CMK (cell line): ENCODE results near the gene PCDHGA1.

ENCODE experiments used
- DNase-seq: peaks from one replicate; pipeline ENCODE4 v3.0.0-alpha.2; 2010; ENCODE audit warnings: low read depth

Gene PCDHGA1

DNA sequence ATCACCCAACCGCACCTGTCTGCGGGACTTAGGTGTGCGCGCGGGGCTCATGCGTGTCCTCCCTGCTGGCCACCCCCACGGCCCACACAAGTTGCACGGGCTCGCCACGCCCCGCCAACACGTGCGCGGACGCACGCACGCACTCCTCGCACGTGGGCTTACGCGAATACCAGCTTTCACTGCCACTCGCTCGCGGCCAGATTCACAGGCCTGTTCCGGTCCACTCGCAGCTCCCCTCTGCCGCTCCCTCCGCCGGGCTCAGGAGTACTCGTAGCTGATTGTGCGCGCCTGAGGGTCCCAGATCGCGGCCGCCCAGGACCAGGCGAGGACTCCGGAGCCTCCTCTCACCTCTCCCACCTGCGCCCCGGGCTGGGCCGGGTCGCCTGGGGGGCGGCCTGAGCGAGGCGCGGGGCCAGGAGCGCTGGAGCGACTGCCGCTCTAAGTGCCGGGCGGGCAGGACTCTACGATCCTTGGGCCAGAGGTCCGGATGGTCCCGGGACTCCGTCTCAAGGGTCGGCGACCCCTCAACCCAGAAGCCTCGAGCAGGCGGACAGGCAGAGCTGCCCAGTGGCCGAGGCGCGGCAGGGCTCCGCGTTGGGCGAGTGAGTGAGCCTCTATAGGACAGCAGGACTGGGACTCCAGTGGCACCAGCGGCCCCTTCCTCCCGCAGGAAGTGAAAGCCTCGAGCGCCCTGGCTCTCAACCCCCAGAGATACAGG, 162.0 kb downstream of the PCDHGA1 start:
- no peak for DNase-seq

DNA sequence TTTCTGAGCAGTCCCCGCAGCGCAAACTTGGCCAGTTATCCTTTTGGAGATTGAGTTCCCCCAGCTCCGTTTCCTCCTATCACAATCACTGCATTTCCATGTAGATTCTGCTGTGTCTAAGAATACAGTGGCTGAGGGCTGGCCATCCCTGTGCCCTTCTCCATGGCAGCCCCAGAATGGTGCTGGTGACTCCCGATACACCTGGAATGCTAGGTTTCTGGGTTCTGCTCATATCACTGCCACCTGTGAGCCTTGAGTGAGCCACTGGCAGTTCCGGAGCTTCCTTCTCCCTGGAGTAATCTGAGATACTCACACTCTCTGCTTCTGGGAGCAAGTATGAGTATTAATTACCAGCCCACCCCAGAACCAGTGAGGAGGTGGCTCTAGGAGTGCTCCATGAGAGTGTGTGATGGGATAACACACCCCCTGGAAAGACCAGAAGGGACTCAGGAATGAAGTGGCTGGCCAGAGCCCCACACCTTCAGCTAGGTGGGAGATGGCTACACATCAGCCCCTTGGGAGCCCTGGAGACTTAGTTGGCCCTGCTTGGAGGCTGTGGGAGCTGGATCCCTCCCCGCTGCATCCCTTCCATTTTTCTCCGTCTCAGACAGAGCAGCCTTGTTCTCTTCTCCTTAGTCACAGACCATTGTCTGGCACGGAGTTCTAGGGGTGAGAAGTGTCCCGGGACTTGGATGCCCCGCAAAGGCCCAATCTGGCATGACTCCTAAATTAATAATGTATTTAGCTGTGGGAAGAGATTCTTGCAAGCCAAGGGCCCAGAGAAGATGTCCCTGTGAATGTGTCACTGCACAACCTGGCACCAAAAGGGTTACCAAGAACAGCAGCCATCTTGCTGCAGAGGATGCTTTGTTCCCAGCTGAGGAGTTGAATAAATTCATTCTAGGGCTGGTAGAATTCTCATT, 163.4 kb downstream of the PCDHGA1 start:
- no peak for DNase-seq

DNA sequence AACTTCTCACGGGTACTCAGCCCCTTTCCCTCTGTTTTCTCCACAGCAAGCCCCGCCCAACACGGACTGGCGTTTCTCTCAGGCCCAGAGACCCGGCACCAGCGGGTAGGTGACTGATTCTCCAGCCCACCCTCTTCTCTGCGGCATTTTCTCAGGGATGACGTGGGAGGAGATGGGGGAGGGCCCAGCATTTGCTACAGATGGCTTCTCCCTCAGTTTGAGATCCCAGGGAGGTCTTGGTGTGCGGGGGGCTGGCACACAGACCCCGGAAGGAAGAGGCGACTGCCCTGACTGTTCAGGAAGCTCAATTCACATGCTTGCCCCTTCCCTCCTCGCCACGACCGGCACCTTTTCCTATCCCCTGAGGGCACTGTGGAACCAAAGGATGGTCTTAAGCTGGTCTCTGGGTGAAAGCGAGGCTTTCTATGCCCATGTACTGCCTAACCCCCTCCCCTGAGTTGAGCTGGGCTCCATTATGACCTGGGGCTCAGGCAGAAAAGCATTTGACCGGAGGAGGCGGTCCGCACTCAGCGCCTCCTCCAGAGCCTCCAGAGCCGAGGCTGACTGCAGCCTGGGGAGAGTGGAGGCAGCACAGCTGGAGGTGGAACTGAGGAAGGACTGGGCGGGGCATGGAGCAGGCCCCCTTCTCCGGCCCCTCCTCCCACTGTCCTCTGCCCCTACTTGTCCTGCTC, 164.6 kb downstream of the PCDHGA1 start:
- DNase-seq: no peak

DNA sequence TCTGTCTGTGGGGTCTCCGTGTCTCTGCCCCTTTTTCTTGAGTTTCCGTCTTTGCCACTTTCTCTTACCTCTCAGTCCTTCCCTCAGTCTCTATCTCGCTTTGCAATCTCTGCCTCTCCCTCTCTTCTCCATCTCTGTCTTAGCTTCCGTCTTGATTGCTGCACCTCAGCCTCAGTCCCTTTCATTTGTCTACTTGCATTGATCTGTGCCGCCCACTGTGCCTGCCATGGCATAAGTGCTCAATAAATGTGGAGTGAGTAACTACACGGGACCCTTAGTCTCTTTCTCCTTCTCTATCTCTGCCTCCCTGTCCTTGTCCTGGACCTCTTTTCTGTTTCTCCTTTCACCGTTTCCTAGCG, 165.1 kb downstream of the PCDHGA1 start:
- no peak for DNase-seq

DNA sequence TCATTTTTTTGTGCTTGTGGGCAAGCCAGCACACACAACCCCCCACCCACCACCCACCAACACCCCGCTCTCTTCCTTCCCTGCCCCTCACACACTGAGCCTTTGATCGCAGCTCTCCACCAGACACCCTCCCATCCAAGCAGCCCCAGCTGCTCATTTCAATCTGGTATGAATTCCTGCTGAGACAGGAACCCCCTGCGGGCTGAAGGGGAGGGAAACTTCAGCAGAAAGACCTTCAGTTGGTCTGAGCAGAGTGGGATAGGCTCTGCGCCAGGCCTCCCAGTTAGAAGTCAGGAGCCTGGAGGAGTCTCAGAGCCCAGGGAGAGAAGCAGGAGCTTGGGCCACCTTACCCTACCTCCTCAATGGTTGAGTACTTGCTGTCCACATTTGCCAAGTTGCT, 165.7 kb downstream of the PCDHGA1 start:
- DNase-seq: no peak

DNA sequence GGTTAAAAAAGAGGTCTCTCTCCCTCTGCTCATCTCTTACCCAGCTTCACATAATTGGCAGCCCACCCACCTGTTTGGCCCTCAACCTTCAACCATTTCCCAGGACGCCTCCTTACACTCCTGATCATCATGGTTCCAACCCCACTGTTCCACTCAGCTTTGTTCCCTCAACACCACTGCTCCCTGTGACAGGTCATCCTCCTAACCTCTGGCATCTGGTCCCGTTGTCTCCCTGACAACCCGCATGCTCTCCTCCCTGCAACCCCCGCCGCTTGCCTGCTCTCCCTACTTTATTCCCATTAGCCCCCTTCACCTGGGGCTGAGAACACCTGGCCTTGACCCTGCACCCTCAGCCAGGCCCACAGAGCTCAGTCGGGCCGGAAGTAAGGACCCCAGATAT, 171.4 kb downstream of the PCDHGA1 start:
- DNase-seq: no peak

DNA sequence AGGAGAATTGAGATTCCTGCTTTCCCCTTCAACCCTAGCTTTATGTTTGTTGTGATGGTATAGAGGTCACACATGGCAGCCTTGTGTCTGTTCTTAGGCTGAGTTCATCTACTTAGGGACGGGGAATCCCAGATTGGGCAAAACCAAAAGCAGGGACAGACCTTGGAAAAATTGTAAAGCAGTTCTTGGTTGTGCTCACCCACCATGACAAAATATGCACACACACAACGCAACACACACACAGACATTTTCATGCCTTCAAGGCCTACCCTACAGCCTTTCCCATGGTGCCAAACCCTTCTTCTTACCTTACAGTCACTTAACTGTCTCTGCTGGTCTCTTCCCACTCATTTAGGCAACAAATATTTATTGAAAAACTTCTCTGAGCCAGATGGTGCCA, 173.4 kb downstream of the PCDHGA1 start:
- DNase-seq: no peak

DNA sequence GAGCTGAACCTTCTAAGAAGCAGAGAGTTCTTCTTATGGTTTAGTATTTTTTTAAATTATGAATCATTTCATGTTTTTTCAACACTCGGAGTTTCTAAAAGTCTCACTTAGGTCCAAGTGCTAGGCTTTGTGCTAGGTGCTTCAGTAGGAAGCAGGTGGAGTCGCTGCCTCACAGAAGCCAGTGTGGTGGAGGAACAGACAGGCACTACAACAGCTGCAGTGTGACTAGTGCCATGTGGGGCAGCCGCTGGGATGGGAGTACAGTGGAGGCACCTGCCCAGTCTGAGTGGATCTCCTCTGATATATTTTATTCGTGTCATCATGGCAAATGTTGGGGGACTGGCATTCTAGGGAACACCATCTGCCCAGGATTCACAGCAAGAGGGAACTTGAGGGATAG, 173.9 kb downstream of the PCDHGA1 start:
- no peak for DNase-seq

DNA sequence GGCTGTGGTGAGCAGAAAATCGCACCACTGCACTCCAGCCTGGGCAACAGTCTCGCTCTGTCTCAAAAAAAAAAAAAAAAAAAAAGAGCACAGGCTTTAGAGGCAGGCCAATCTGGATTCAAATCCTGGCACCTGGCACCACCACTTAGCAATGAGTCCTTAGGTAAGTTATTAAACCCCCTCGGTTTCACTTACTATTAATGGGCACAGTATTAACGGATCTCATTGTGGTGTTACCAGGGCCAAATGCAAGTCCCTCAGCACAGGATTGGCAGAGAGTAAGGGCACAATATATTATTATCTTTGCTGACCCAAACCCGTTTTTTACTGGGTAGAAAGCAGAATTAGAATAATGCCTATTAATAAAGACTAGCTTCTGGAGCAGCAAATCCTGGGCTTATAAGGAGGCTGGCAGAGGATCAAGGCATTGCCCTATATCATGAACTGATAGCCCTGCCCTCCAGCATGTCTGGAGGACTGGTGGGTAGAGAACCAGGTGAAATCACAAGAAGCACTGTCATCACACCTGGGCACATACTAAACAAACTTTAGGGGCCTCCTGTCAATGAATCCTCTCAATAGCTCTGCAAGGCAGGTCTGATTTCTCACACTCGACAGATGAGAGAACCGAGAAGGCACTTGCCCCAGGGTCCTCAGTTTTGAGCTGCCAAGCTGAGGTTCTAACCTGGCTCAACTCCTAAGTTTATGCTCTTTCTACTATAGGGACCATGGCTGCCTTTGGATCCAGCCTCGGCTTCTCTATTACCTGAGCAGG, 176.3 kb downstream of the PCDHGA1 start:
- no peak for DNase-seq

DNA sequence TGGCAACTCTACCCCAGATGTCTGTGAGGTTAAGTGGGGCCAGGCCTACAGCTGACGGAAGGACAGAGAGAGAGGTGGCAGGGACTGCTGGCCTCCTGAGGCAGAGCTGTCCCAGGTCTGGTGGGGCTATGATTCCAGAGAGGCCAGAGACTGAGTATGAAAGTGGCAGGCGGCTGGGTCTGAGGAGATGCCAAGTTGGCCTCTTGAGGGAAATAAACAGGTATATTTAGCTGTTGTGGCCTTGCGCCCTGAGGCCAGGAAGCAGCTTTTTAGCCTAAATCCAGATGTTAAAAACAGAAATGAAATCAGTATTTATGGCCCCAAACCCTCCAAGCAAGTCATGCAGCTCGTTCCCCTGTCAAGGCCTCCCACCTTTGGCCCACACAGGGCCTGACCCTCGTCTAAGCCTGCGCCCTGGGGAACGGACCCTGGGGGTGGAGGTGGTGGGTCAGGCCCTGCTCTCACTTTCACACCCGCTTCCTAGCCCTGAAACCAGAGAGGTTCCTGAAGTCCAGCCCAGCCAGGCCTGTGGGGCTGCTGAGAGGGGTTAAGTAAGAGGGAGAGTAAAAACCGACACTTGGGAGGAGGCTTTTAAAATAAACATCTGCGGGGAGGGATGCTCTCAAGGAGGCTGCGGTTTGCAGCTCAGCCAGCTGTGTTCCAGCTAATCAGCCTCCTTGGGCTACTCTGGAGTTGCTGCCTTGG, 177.2 kb downstream of the PCDHGA1 start:
- no peak for DNase-seq

DNA sequence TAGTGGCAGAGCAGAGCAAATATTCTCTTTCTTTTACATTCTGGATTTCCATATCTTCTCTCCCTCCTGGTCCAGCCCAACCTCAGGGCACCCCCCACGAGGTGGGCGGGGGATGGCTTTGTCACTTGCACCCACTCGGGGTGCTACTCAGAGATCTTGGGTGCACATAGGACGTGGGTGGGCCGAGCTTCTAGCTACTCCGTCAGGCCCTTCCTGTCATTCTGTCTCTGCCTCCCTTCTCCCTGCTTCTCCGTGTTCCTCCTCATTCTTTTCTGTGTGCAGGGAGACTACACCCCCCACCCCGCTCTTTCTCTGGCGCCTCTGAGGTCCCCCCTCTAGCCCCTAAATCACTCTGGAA, 178.1 kb downstream of the PCDHGA1 start:
- no peak for DNase-seq

DNA sequence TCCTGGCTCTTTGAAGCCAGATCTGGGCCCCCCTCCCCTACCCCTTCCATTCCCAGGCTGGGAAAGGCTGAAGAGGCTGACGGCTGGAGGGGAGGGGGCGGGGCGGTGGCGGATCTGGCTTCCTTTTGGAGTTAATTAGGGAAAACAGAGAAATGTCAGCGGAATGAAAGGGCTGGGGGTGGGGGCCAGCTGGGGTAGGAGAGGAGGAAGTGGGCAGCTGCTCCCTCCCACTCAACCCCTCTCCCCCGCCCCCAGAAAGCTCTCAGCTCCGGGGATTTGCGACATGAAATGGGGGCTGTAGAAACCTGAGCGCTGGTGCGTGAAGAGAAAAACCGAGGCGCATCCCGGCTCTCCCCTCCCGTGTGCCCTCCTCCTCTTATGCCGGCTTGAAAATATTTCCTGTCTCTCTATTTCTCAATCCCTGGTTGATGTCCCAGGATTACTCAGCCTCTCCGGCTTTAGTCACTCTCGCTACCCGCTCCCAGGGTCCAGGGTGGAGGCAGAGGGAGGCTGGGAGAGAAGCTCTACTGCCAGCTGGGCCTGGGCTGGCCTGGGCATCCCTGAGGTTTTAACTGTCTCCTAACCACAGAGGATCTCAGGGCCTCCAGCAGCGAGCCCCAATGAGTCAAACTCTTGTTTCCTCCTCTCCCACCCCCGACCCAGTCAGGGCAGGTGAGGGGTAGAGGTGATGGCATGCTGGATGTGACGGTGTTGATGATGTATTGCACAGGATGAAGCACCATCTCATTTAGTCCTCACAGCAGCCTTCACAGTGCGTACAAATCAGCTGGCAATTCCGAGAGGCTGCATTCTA, 178.7 kb downstream of the PCDHGA1 start:
- DNase-seq: no peak

DNA sequence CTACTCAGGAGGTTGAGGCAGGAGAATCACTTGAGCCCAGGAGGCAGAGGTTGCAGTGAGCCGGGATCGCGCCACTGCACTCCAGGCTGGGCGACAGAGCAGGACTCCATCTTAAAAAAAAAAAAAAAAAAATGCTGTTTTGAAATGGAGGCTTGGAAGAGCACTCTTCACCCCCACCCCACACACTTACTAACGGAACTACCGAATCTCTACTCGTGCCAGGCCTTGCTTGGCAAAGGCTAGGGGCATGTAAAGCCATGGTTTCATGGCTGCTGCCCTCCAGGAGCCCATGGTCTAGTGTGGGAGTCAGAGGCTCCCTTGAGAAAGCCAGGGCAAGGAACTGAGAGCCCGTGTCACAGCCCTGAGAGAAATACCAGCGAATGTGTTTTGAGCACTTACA, 179.8 kb downstream of the PCDHGA1 start:
- no peak for DNase-seq

DNA sequence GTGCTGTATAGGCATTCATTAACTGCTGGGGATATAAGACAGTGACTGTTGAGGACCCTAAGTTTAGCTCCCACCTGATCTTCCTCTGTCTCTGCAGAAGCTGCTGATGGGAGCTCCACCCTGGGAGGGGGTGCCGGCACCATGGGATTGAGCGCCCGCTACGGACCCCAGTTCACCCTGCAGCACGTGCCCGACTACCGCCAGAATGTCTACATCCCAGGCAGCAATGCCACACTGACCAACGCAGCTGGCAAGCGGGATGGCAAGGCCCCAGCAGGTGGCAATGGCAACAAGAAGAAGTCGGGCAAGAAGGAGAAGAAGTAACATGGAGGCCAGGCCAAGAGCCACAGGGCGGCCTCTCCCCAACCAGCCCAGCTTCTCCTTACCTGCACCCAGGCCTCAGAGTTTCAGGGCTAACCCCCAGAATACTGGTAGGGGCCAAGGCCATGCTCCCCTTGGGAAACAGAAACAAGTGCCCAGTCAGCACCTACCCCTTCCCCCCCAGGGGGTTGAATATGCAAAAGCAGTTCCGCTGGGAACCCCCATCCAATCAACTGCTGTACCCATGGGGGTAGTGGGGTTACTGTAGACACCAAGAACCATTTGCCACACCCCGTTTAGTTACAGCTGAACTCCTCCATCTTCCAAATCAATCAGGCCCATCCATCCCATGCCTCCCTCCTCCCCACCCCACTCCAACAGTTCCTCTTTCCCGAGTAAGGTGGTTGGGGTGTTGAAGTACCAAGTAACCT, 180.7 kb downstream of the PCDHGA1 start:
- no peak for DNase-seq

DNA sequence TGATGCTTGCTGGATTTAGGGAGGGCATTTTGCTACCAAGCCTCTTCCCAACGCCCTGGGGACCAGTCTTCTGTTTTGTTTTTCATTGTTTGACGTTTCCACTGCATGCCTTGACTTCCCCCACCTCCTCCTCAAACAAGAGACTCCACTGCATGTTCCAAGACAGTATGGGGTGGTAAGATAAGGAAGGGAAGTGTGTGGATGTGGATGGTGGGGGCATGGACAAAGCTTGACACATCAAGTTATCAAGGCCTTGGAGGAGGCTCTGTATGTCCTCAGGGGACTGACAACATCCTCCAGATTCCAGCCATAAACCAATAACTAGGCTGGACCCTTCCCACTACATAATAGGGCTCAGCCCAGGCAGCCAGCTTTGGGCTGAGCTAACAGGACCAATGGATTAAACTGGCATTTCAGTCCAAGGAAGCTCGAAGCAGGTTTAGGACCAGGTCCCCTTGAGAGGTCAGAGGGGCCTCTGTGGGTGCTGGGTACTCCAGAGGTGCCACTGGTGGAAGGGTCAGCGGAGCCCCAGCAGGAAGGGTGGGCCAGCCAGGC, 181.5 kb downstream of the PCDHGA1 start:
- DNase-seq: no peak

DNA sequence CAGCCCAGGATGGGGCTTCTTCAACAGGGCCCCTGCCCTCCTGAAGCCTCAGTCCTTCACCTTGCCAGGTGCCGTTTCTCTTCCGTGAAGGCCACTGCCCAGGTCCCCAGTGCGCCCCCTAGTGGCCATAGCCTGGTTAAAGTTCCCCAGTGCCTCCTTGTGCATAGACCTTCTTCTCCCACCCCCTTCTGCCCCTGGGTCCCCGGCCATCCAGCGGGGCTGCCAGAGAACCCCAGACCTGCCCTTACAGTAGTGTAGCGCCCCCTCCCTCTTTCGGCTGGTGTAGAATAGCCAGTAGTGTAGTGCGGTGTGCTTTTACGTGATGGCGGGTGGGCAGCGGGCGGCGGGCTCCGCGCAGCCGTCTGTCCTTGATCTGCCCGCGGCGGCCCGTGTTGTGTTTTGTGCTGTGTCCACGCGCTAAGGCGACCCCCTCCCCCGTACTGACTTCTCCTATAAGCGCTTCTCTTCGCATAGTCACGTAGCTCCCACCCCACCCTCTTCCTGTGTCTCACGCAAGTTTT, 182.1 kb downstream of the PCDHGA1 start:
- DNase-seq: no peak

DNA sequence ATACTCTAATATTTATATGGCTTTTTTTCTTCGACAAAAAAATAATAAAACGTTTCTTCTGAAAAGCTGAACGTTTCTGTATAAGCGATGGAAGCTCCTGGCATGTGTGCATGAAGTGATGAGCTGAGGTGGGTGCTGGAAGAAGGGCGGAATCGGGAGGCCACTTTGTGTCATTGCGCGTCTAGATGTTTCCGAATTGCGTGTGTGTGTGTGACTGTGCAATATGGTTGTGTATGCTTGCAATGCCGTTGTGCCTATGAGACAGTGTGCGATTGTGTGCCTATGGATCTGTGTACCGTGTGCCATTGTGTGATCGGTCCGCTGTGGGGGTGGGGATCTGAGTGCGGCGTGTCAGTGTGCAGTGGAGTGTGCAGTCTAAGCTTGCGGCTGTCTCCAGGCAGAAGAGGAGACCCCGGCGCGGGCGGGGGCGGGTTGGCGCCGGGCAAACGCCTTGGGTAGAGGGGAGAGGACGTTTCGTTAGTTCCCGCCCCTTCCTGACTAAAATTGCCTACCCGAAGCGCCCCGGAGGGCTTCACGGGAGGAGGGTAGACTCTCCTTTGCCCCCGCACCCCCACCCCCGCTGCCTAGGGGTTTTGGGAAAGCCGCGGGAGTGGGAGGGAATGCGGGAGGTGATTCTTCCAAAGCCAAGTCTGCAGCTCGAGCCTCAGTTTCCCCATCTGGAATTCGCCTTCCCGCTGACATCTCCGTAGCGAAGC, 182.8 kb downstream of the PCDHGA1 start:
- no peak for DNase-seq

DNA sequence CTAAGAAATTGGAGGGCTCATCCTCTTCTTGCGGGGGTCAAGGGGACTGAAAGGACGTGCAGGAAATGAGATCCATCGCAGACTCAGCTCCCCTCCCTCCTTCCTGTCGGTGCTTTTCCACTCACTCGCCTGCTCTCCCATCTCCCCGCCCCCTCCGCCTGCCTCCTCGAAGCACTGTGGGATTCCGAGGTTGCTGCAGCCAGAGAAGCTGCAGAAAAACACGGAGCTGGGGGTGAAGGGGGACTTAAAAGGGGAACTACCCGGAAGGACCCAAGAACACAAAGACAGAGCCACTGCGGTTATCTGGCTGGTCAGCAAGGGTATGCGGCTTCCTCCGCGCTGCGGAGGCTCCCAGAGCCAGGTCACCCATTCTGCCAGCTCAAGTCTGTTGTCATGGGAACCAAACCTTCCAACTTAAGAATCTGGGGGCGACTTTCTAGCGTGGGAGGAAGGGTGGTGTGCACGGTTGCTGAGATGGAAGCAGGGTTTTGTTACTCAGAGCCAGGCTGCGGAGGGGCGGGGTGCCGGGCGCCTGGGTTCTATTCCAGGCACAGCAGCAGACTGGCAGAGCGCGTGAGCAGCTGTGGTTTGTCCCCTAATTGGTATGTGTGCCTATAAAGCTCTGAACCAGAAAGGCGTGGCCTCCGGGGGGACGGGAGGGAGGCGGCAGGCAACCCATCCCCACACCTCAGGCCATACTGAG, 183.5 kb downstream of the PCDHGA1 start:
- DNase-seq: peak; percentile 85
